HG02870 (cell line): ENCODE measurements around the gene PRPF40A.
"Not testable (repeated sequence)": the region's sequence is repeated elsewhere in the genome, so short reads cannot be mapped to it uniquely, and the experiment has no call there.

ENCODE experiments used
- ATAC-seq: cut with Tn5 transposase; IDR thresholded peaks from one replicate; pipeline ENCODE4 v1.9.1; 2021; ENCODE audit warnings: mild to moderate bottlenecking, moderate library complexity; ENCODE audit not compliant: unreplicated experiment

The PRPF40A gene

DNA sequence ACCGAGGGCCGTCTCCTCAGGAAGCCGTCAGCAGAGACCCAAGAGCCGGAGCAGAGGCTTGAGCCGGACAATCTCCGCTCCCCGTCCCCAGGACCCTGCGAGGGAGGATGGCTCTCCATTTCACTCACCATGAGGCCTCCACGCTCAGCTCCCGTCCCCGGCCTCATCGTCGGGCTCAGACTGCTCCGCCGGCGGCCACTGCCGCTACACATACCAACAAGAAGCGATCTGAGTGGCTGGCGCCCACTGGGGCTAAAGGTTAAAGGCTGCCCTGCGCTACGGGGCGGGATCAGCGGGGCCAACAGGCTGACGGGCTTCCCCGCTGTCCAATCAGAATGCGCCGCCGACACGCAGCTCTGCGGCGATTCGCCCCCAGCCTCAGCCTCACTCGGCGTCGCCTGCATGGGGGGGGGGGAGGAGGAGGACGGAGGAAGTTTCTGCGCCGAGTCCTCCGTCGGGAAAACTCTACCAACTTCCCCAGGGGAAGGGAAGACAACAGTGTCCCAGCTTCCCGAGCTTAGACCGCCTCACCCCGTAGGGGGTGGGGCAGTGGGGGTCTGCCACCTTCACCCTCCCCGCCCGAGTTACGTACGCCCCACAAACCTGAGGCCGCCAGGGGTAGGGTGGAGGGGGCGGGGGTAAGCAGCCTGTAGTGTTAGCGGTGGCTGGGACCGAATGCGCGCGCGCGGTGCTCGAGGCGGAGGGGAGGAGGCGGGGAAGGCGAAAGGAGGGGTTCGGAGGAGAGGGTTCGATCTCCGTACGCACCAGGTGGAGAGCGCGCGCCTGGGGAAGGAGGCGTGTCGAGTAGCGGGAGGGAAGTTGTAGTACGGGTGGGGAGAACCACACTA, at the start of gene PRPF40A:
PRPF40A (minus strand) TSS at position 234 of the 848 bp plus-strand sequence; CDS start at position 212, 22 bp downstream.
- peak; percentile 64 for ATAC-seq

DNA sequence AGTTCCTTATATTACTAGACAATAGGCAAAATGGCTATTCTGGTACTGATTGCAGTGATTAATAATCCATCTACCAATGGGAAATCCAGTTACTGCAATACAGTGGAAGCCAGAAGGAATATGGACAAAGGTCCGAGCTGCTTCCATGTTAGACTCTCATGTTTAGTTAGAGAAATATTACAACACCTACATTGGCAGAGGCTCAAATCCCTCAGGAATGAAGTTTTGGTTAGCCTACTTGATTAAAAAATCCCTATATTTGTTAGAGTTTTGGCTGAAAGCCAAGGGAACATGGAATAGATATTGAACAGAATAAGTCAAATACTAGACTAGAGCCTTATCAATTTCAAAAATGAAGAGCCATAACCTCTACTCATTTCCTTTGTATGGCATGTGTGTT, 49.7 kb upstream of the PRPF40A start:
- ATAC-seq = no peak

DNA sequence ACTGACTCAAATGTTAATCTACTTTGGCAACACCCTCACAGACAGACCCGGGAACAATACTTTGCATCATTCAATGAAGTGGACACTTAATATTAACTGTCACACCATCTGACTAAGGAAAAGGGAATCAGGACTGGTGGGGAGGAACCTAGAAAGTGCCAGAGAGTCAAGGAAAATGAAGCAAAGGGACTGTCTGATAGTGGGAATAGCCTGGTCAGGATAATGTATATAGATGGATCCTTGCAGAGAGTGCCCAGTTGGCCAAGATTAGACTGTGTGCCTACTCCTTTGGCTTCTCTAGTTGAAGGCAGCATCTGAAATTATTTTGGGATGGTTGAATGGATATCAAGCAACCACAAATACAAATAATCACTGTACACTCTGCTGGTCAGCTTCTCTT, 46.4 kb upstream of the PRPF40A start:
- ATAC-seq = no peak

DNA sequence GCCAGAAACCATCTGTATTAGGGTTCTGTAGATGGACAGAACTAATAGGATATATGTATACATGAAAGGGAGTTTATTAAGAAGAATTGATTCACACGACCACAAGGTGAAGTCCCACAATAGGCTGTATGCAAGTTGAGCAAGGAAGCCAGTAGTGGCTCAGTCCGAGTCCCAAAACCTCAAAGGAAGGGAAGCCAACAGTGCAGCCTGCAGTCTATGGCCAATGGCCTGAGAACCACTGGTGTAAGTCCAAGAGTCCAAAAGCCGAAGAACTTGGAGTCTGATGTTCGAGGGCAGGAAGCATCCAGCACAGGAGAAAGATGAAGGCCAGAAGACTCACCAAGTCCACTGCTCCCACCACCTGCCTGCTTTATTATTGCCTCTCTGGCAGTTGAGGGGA, 45.9 kb upstream of the PRPF40A start:
- ATAC-seq = not testable (repeated sequence)

DNA sequence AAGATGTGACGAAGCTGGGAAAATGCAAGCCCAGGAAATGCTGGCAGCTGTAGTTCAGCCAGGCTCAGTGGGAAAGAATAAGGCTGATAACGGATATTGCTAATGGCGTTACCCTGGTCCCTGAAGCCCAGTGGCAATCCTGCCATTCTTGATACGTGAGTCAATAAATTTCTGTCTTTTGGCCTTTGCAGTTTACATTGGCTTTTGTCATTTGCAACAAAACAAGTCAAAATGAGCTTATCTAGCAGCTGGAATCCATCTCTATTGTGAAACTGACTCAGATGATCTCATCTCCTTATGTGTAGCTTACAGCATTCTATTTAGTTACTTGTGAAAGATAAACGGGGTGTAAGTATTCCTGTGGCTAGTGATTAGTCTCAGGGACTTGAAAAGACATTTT, 44.9 kb upstream of the PRPF40A start:
- ATAC-seq = no peak

DNA sequence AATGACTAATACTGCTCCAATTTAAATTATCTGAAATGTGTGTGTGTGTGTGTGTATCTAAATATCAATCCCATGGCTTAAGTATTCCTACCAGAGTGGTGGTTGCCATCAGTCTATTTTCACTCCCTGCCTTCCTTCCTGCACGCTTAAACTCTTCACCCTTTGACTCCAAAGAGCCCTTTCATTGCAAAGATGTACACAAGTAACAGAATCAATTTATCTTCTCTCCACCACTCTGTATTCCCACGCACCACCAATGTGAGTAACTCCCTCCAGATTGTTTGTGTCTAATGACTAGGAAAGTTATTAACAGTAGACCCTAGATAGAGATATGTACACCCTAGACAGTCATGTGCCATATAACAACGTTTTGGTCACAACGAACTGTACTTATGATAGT, 44.0 kb upstream of the PRPF40A start:
- no peak for ATAC-seq

DNA sequence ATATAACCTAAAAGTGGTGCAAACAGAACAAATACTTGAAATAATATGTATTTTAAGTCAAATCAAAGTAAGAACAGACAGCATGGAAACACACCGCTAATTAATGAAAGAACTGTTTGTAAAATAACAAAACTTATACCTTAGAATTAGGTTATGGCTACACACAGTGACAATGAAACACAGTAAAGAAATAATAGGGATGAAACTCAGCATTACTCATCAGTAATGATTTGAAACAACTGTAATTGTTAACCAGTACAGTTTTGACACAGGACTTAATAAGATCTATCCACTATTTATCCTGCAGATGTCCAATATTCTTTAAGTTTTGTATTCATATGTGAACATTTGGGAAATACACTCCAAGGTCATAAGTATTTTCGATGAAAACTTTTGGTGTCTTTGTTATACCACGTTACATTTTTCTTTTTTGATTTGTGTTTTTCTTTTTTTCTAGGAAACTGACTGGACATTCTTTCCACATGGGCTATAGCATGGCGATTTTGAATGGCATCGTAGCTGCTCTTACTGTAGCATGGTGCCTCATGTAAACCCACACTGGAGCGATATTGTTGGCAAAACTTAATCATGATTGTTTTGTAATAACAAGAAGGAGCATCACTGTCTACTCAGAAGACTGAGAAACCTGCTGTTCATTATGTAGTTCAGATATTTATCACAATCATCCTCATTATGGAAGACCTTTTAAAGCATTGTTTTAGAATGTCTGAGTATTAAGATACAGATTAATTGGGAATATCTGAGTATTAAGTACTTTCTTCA, 42.2 kb upstream of the PRPF40A start:
- ATAC-seq = no peak

DNA sequence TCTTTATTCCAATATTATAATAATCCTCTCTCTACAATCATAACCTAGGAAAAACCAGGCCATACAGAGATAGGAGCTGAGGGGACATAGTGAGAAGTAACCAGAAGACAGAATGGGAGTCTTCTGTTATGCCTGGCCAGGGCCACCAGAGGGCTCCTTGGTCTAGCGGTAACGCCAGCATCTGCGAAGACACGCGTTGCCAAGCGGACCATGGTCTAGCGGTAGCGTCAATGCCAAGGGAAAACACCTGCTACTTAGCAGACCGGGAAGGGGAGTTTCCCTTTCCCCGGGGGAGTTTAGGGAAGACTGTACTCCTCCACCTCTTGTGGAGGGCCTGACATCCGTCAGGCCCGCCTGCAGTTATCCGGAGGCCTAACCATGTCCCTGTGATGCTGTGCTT, 37.8 kb upstream of the PRPF40A start:
- ATAC-seq = no peak

DNA sequence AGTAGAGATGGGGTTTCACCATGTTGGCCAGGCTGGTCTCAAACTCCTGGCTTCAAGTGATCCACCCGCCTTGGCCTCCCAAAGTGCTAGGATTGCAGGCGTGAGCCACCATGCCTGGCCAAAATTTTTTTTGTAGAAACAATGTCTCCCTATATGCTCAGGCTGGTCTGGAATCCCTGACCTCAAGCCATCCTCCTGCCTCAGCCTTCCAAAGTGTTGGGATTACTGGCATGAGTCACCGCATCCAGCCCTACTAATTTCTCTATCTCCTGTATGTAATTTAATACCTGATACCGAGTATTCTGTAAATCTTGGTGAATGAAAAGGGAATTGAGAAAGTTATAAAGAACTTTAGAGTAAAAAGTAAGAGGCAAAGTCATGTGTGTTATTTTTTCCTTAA, 30.5 kb upstream of the PRPF40A start:
- ATAC-seq = not testable (repeated sequence)

DNA sequence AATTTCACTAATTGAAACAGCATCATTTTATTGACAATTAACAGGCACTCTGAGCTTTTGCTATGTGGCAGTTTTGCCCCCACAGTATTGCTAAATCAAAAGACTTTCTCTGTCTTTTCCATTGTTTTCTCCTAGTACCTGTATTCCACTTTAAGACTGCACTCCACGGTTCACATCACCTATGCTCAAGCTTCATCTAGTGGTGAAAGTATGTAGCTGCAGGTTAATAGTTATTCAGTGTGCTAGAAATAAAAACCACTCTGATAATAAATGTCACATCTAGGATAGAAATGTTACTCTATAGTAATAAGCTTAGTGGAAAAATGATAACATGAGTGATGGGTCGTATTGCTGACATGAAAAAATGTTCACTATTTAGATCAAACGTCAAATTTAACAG, 25.7 kb upstream of the PRPF40A start:
- peak; percentile 65 for ATAC-seq

DNA sequence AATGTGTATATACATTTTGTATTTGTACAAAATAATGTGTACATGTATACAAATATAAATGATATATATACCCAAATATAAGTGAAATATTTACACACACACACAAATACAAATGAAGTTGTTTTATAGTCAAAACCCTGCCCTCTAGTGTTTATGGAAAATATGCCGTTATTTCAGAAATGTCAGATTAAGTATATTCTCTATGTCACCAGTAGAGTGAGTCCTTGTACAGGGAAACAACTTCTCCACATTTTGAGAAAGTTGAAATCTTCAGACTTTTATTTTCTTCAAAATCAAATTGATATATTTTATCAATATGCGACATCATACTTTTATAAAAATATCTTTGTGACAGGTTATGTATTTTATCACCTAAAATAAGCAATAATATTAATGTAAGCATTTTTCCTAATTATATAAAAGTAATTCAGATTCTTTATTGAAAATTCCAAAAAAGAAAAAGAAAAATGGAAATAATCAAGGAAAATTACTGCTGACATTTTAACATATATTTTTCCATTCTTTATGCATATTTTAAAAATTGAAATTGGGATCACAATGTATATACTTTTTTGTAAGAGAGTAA, 23.6 kb upstream of the PRPF40A start:
- ATAC-seq = peak; percentile 87

DNA sequence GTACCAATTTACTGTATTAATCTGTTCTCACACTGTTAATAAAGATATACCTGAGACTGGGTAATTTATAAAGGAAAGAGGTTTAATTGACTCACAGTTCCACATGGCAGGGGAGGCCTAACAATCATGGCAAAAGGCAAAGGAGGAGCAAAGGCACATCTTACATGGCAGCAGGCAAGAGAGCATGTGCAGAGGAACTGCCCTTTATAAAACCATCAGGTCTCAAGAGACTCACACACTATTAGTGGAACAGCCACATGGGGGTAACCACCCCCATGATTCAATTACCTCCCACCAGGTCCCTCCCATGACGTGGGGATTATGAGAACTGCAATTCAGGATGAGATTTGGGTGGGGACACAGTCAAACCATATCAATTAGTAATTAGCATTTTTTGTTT, 22.4 kb upstream of the PRPF40A start:
- ATAC-seq = not testable (repeated sequence)

DNA sequence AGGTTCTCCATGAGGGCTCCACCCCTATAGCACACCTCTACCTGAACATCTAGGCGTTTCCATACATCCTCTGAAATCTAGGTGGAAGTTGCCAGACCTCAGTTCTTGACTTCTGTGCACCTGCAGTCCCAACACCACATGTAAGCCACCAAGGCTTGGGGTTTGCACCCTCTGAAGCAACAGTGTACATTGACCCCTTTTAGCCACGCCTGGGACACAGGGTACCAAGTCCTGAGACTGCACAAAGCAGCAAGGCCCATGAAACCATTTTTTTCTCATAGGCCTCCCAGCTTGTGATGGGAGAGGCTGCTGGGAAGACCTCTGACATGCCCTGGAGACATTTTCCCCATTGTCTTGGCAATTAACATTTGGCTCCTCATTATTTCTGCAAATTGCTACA, 21.2 kb upstream of the PRPF40A start:
- ATAC-seq = no peak

DNA sequence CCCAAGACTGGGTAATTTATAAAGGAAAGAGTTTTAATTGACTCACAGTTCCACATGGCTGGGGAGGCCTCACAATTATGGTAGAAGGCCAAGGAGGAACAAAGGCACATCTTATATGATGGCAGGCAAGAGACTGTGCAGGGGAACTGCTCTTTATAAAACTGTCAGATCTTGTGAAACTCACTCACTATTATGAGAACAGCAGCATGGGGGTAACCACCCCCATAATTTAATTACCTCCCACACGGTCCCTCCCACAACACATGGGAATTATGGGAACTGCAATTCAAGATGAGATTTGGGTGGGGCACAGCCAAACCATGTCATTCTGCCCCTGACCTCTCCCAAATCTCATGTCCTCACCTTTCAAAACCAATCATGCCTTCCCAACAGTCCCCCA, 20.2 kb upstream of the PRPF40A start:
- ATAC-seq = not testable (repeated sequence)

DNA sequence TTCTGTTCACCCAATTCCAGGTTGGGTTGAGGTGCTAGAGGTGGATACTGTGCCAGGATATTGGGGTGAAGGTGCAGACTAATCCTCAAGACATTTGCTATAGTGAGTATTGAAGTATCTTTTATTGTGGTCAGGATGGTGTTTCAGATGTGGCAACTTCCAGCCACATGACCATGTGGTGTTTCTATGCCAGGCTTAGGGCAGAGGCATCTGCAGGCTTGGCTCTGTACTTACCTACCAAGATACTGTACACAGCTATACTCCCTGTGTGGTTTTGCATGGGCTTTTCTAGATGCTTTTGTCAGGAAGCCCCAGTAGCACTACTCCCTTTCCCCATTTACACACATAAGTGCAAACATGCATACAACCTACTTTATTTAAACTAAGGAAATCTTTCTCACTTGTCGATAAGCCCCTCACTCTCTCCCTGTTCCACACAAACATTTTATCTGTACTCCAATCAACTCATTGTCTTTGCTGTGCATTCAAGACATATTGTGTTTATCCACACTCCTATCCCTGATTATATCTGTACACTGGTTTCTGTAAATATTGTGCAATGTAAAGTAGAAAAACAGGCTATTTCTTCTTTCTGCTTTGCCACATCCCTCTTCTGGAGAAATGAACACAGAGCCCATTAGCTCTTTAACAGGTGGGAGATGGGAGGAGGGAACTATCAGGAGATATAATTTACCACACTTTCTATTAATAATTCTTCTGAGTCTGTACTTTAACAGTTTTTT, 13.5 kb upstream of the PRPF40A start:
- peak; percentile 79 for ATAC-seq

DNA sequence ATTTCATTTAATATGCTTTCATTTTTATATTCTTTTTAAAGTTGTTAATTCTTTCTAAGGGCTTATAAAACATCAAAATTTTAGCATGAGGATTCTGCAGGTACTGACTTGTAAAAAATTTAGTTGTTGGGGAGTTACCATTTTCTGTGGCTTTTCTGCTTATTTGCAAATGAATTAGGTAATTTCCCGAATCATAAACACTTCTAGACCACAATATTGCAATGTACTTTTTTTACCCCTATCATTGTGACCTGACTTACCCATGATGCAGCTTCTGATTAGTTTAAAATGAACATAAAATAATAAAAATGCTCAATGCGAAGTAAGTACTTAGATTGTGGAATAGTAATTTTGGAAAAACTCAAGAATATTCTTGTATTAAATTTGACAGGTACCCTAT, 12.6 kb upstream of the PRPF40A start:
- no peak for ATAC-seq

DNA sequence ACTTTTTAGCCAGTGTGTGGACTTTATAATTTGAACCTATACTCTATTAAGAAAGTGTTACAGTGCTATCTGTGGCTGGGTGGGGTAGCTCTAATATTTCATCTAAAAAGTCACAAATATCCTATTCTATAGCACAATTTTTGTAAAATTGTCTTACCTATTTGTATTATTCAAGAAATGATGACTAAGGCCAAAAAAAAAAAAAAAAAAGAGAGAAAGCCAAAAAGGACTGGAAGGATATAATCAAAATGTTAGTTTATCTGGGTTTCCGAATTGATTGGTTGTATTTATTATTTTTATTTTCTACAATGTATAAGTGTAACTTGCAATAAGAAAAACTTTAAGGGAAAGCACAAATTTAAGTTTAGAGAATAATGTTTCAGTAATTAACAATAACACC, 6.7 kb upstream of the PRPF40A start:
- no peak for ATAC-seq

DNA sequence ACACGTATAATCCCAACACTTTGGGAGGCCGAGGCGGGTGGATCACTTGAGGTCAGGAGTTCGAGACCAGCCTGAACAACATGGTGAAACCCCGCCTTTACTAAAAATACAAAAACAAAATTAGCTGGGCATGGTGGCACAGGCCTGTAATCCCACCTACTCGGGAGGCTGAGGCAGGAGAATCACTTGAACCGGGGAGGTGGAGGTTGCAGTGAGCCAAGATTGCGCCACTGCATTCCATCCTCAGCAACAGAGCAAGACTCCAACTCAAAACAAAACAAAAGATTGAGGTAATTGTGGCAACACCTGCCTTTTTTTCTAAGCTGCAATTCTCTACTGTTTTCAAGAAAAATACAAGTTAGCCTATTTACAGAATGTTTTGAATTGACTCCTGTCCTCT, 5.4 kb upstream of the PRPF40A start:
- not testable (repeated sequence) for ATAC-seq

DNA sequence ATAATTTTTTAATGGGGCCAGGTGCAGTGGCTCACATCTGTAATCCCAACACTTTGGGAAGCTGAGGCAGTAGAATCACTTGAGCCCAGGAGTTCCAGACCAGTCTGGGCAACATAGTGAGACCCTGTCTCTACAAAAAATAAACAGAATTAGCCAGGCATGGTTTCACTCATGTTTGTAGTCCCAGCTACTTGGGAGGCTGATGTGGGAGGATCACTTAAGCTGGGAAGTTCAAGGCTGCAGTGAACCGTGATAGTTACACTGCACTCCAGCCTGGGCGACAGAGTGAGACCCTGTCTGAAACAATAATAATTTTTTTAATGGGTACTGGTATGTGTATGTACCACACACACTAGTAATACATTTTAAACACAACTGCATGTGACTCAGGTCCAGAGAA, 3.5 kb upstream of the PRPF40A start:
- no peak for ATAC-seq

DNA sequence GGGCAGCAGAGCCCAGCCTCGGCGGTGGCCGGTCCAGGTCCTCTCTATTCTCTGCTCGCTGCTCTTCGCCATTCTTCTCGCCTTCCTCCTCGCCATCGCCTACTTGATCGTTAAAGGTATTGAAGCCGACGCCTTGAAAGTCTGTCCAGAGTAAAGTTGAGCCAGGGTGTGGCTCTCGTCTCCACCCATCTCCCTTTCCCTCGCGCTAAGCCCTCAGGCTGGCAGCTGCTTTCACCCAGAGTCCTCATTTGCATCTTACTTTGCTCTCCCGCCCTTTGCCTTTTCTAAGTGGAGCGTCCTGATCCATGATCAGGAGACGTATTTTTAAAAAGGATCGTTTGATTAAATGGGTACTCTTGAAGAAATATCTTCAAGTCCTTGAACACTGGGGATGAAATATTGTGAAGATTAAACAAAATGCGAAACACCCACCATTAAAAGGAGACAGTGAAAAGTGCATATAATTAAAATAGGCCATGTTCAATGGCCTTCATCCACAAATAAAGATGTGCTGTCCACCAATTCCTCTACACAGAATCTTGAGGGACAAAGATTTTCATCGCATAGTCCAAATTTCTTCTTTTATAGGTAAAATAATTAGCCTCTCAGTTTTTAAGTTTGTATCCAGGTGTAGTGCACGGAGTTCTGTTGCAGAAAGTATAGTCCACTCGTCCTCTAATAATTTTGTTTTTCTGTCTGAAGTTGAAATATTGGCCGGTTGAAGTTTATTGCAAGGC, 1.8 kb upstream of the PRPF40A start:
- ATAC-seq = peak; percentile 12
